Smooth muscle cell (in vitro differentiated cells): Measurements from ENCODE around the gene RHBDL1. TPM values are rescaled to one million over a fixed set of nuclear protein-coding genes. Genes with fewer than 3 reads are reported as not detected.

Source experiments
- DNase-seq: peaks from one replicate; lab custom pipeline; 2025; ENCODE audit not compliant: unreplicated experiment; lab: John Stamatoyannopoulos, UW
- H2AFZ ChIP-seq: fragments of 200-600 bp; sonication (generic); 2 replicates; pipeline ENCODE4 v1.6.0; 2016; ENCODE audit warnings: antibody characterized with exemption, low read depth, mild to moderate bottlenecking
- H3F3A ChIP-seq: fragments of 200-600 bp; sonication (generic); 2 replicates; pipeline ENCODE4 v1.6.0; 2017; ENCODE audit warnings: antibody characterized with exemption, low read depth
- H3K27ac ChIP-seq: fragments of 200-600 bp; sonication (generic); 2 replicates; pipeline ENCODE4 v1.5.1; 2016; ENCODE audit warnings: low read depth, mild to moderate bottlenecking
- H3K27me3 ChIP-seq: fragments of 200-600 bp; sonication (generic); 2 replicates; pipeline ENCODE4 v1.6.1; 2016; ENCODE audit warnings: low read depth, mild to moderate bottlenecking
- H3K36me3 ChIP-seq: fragments of 200-600 bp; sonication (generic); 2 replicates; pipeline ENCODE4 v1.5.1; 2016; ENCODE audit warnings: low read depth
- H3K4me1 ChIP-seq: fragments of 200-600 bp; sonication (generic); 2 replicates; pipeline ENCODE4 v1.5.1; 2016; ENCODE audit warnings: low read depth
- H3K4me2 ChIP-seq: fragments of 200-600 bp; sonication (generic); 2 replicates; pipeline ENCODE4 v1.6.0; 2016; ENCODE audit warnings: mild to moderate bottlenecking
- H3K4me3 ChIP-seq: fragments of 200-600 bp; sonication (generic); 2 replicates; pipeline ENCODE4 v1.5.1; 2016; ENCODE audit warnings: mild to moderate bottlenecking
- H3K79me2 ChIP-seq: fragments of 200-600 bp; sonication (generic); 2 replicates; pipeline ENCODE4 v1.6.0; 2016; ENCODE audit warnings: low read depth, mild to moderate bottlenecking
- H3K9ac ChIP-seq: fragments of 200-600 bp; sonication (generic); 2 replicates; pipeline ENCODE4 v1.6.0; 2016; ENCODE audit warnings: low read depth
- H3K9me3 ChIP-seq: fragments of 200-600 bp; sonication (generic); replicated peaks from 2 replicates; pipeline ENCODE4 v1.5.1; 2016; ENCODE audit warnings: low read depth
- H4K20me1 ChIP-seq: fragments of 200-600 bp; sonication (generic); 2 replicates; pipeline ENCODE4 v1.6.0; 2016; ENCODE audit warnings: low read depth
- WGBS: methylation state at CpG from one replicate; pipeline ENCODE4 v1.1.7; 2016; ENCODE audit warnings: low lambda C conversion rate; 5-methylcytosine and 5-hydroxymethylcytosine counted together
- polyA plus RNA-seq: library from polyadenylated mRNA; unstranded; fragments of >200 nt; fragmentation: Nextera tagmentation; extraction: Ambion mirVana; gene quantifications from 2 replicates; pipeline ENCODE4 v1.2.1, GENCODE V29; 2016
- total RNA-seq: library from RNA; depleted of rRNA; stranded (reverse); fragments of >200 nt; gene quantifications from 2 replicates; pipeline ENCODE4 v1.2.3, GENCODE V29; 2014
- TF ChIP-seq, protein P1 (sequence below): fragments of 200-600 bp; sonication (generic); IDR thresholded peaks from 2 replicates; pipeline ENCODE4 v1.5.1; 2017; ENCODE audit warnings: borderline replicate concordance, mild to moderate bottlenecking, antibody characterized with exemption; ENCODE audit not compliant: insufficient read depth, poor library complexity, severe bottlenecking

Gene RHBDL1
- total and polyA plus RNA-seq, 2 experiments from 2014 or later = 2.7 to 3.7 TPM

DNA sequence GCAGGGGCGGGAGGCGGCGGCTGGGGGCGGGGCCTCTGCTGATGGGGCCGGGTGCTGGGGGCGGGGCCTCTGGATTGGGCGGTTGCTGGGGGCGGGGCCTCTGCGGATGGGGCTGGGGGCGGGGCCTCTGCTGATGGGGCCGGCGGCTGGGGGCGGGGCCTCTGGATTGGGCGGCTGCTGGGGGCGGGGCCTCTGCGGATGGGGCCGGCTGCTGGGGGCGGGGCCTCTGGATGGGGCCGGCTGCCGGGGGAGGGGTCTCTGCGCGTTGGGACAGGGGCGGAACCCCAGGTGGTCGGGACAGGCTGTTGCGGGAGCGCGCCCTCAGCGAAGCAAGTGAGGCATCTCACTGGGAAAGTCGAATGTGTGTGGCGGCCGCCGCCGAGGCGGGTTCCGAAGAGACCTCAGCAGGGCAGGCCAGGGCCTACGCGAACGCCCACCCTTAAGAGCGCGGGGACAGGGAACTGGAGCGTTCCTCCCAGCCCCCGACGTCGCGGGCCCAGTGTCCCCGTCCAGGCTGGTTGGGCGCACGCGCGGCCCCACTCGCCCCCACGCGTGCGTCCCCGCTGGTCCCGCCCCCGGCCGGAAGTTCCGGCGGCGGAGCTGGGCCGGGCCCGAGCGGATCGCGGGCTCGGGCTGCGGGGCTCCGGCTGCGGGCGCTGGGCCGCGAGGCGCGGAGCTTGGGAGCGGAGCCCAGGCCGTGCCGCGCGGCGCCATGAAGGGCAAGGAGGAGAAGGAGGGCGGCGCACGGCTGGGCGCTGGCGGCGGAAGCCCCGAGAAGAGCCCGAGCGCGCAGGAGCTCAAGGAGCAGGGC is 4.5 kb downstream of the RHBDL1 start, which contains the start of gene STUB1:
STUB1 (plus strand) TSS at position 597 of the 811 bp plus-strand sequence; CDS start at position 713, 116 bp downstream.
- peaks cover 22% of the 10 kb centered on the region for H3K4me1 ChIP-seq
- H3K9me3 ChIP-seq = no peaks in the 10 kb centered on the region
- TF ChIP-seq, protein P1, sequence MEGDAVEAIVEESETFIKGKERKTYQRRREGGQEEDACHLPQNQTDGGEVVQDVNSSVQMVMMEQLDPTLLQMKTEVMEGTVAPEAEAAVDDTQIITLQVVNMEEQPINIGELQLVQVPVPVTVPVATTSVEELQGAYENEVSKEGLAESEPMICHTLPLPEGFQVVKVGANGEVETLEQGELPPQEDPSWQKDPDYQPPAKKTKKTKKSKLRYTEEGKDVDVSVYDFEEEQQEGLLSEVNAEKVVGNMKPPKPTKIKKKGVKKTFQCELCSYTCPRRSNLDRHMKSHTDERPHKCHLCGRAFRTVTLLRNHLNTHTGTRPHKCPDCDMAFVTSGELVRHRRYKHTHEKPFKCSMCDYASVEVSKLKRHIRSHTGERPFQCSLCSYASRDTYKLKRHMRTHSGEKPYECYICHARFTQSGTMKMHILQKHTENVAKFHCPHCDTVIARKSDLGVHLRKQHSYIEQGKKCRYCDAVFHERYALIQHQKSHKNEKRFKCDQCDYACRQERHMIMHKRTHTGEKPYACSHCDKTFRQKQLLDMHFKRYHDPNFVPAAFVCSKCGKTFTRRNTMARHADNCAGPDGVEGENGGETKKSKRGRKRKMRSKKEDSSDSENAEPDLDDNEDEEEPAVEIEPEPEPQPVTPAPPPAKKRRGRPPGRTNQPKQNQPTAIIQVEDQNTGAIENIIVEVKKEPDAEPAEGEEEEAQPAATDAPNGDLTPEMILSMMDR = no peak
- H3K27me3 ChIP-seq = no peaks in the 10 kb centered on the region
- H3K9ac ChIP-seq = peak within 1 kb of the TSS; percentile 85
- H3K79me2 ChIP-seq = peaks cover 32% of the 10 kb centered on the region
- peaks cover 35% of the 10 kb centered on the region for H4K20me1 ChIP-seq
- peak within 1 kb of the TSS; percentile 93 for H3K4me3 ChIP-seq
- DNase-seq = peak; percentile 95
- H3F3A ChIP-seq = no peaks in the 10 kb centered on the region
- H3K36me3 ChIP-seq = no peaks in the 10 kb centered on the region
- peak within 1 kb of the TSS; percentile 74 for H3K27ac ChIP-seq
- peak within 1 kb of the TSS; percentile 99 for H3K4me2 ChIP-seq
- no peak within 1 kb of the TSS for H2AFZ ChIP-seq
- WGBS = 1% methylated on average over 45 of the region's 91 CpGs

DNA sequence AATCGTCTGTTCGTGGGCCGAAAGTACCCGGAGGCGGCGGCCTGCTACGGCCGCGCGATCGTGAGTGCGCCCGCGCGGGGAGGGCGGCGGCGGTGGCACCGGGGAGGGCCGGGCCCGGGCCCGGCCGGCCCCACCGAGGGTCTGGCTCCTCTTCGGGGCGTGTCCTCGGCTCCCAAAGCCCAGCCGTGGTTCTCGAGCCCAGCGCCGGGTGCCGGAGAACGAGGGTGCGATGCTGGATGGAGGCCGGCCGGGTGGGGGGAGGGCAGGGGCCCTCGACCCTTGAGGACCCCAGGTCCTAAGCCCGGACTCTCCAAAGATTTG is 5.1 kb downstream of the RHBDL1 start:
- H3K79me2 ChIP-seq = peaks cover 32% of the 10 kb centered on the region
- WGBS = under 1% methylated on average over 34 of the region's 38 CpGs
- H3K36me3 ChIP-seq = no peaks in the 10 kb centered on the region
- no peaks in the 10 kb centered on the region for H3F3A ChIP-seq
- TF ChIP-seq, protein P1 = no peak
- H3K9me3 ChIP-seq = no peaks in the 10 kb centered on the region
- H3K27ac ChIP-seq = peak overlapping the region; percentile 74
- peak overlapping the region; percentile 85 for H3K9ac ChIP-seq
- H4K20me1 ChIP-seq = peaks cover 33% of the 10 kb centered on the region
- no peaks in the 10 kb centered on the region for H3K27me3 ChIP-seq
- DNase-seq = no peak
- H3K4me1 ChIP-seq = peaks cover 18% of the 10 kb centered on the region
- H2AFZ ChIP-seq = no peak overlapping the region
- H3K4me2 ChIP-seq = peak overlapping the region; percentile 99
- peak overlapping the region; percentile 93 for H3K4me3 ChIP-seq

DNA sequence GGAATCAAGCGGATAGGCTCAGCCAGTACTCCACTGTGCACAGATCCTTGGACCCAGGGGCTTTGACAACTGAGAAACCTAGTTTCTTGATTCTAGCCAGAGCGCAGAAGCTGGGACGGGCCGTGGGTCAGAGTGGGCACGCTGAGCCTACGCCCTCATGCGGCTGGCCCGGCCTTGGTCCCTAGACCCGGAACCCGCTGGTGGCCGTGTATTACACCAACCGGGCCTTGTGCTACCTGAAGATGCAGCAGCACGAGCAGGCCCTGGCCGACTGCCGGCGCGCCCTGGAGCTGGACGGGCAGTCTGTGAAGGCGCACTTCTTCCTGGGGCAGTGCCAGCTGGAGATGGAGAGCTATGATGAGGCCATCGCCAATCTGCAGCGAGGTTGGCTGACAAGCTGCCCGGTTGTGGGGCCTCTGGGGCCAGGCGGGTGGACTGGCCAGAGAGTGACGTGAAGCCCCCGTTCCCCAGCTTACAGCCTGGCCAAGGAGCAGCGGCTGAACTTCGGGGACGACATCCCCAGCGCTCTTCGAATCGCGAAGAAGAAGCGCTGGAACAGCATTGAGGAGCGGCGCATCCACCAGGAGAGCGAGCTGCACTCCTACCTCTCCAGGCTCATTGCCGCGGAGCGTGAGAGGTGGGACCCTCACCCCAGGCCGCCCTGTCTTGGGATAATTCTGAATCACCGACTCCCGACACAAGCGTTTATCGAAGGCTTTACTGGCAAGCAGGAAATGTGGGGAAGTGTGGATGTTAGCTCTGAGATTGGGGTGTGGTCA is 5.7 kb downstream of the RHBDL1 start:
- no peaks in the 10 kb centered on the region for H3K27me3 ChIP-seq
- peaks cover 18% of the 10 kb centered on the region for H3K4me1 ChIP-seq
- peak overlapping the region; percentile 99 for H3K4me2 ChIP-seq
- H3K36me3 ChIP-seq = no peaks in the 10 kb centered on the region
- TF ChIP-seq, protein P1 = no peak
- peaks cover 33% of the 10 kb centered on the region for H4K20me1 ChIP-seq
- no peak for DNase-seq
- peak overlapping the region; percentile 93 for H3K4me3 ChIP-seq
- 59% methylated on average over 44 of the region's 44 CpGs for WGBS
- H3F3A ChIP-seq = no peaks in the 10 kb centered on the region
- H2AFZ ChIP-seq = no peak overlapping the region
- H3K79me2 ChIP-seq = peaks cover 32% of the 10 kb centered on the region
- H3K9ac ChIP-seq = peak overlapping the region; percentile 85
- H3K9me3 ChIP-seq = no peaks in the 10 kb centered on the region
- peak overlapping the region; percentile 74 for H3K27ac ChIP-seq
